Frontal cortex (tissue), 4 donors: ENCODE results near the gene ADIG. TPM values are rescaled to one million over a fixed set of nuclear protein-coding genes. Genes with fewer than 3 reads are reported as not detected.
"Not testable (repeated sequence)": the region's sequence is repeated elsewhere in the genome, so short reads cannot be mapped to it uniquely, and the experiment has no call there.

Experiments
- DNase-seq, 2 donors: peaks; one replicate each; pipeline ENCODE4 v3.0.0; 2012; ENCODE audit warnings: low spot score in 2 of 2
- FAIRE-seq: peaks from 2 replicates; lab custom pipeline; 2012; peaks lifted over from hg19 to GRCh38; lab: Jason Lieb, UNC
- total RNA-seq: library from RNA; depleted of rRNA; stranded (reverse); fragments of >200 nt; gene quantifications from one replicate; pipeline ENCODE4 v1.2.3, GENCODE V29; 2014
- donor health status: control.
- donor health status: control.
- donor health status: control.

ADIG gene
- total RNA-seq, 1 donor from 2014 or later: not detected

DNA sequence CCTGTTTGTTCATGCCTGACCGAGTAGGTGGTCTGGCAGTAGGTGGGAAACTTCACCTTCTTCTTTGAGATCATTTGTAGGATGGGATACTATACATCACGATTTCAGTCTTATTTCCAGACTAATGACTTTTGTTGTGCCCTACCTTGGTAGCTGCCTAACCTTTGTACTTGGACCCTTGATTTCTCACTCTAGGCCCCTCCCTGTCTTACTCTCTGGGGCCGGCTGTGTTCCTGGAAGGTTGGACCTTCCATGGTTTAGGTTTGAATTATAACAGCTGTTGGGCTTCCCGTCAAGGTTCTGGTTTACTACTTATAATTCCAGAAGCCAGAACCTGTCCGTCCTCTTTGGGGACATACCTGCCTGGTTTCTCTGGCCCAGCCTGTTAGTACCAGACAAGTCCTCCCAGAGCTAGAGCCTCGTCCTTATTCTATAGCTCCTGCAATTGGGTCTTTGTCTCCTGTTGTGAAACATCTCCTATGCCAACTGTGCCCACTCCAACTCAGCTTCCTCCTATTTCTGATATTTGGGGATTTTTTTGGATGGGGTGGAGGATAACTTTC lies 14.9 kb upstream of the ADIG start:
- DNase-seq: no peak
- FAIRE-seq: no peak

DNA sequence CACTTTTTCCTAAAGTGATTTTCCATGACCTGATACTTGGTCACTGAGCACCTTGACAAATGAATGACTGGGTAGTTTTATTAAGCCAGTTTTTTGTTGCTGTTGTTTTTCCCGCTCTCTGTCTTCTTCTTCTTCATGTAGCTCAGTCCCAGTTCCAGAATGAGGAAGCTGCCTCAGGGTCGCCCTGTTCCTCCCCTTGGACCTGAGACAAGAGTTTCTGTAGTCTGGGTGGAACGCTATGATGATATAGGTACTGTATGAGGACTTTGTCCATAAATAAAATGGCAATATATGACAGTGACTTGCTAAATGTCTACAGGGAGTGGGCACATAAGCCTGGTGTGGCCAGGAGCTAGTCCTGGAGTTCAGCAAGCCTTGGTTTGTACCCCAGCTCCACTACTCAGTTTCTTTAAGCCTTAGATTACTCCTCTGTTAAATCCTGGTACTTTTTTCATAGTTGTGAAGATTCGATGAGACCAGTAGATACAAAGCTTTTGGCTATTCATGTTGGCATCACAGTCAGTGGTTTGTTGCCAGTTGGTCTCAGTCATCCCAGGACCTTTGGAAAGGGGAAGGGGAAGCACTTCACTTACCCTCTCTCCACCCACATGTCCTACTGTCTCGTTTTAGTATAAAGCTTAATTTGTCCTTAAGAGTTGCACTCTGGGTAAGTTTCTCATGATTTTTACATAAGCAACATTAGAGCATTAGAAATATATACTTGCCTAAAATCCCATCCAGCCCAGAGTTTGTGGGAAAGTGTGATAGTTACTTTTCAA lies 11.1 kb upstream of the ADIG start:
- DNase-seq (no peak), FAIRE-seq (no peak)

GRCh38 chr20:38573413-38573812 lies 7.6 kb upstream of the ADIG start:
- no peak for FAIRE-seq

DNA sequence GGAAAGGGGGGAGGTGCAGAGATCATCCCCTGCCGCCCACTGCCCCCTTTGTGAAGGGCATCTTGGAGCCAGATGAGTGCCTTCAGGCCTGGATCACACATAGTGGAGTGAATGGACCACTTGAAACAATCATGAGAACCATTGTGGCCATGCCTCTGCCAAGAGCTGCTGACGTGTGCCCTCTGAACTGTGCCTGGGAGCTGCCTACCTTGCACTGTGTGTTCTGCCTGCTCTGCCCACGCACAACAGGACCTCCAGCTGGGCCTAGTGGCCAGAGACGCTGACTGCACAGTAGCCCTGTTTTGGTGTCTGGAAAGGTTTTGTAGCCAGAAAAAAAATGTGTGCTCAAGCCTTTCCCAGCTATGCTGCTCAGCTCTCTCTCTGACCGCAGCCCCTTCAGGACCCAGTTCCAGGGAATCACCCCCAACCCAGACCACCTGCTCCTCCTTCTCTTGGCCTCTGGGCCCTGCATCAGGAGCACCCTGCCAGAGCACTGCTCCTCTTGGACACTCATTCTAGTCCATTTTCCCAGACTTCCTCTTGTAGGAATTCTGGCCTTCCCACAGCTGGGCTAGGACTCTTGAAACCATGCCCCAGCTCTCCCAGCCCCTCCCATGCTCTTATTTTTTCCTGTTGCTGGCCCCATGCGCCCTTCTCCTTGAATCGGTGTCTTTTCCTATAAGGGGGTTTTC lies 1.6 kb upstream of the ADIG start:
- DNase-seq (no peak), FAIRE-seq (no peak)

More at GRCh38 chr20:38573413-38573812, 7.6 kb upstream of the ADIG start:
- no peak for DNase-seq

DNA sequence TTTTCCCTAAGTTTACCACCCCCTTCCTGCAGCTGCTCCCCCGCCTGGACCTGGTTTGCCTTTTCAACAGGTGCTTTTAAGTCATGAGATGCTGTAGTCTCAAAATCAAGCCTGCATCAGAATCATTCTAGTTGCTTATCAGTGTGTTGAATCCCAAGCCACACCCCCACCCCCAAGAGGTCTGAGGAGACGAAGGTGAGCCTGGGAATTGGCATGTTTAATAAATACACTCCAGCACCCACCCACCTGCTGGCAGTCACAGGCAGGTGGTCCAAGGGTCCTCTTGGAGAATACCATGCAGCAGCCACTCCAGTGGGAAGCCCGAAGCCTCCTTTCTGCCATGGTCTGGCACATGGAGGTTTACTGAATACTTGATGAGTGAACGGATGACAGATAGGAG lies 1.1 kb upstream of the ADIG start:
- FAIRE-seq (no peak), DNase-seq (no peak)

GRCh38 chr20:38581830-38582358 lies 897 bp downstream of the ADIG start:
- DNase-seq: no peak
- no peak for FAIRE-seq

GRCh38 chr20:38583306-38583705 lies 2.3 kb downstream of the ADIG start:
- FAIRE-seq (no peak), DNase-seq (no peak)

DNA sequence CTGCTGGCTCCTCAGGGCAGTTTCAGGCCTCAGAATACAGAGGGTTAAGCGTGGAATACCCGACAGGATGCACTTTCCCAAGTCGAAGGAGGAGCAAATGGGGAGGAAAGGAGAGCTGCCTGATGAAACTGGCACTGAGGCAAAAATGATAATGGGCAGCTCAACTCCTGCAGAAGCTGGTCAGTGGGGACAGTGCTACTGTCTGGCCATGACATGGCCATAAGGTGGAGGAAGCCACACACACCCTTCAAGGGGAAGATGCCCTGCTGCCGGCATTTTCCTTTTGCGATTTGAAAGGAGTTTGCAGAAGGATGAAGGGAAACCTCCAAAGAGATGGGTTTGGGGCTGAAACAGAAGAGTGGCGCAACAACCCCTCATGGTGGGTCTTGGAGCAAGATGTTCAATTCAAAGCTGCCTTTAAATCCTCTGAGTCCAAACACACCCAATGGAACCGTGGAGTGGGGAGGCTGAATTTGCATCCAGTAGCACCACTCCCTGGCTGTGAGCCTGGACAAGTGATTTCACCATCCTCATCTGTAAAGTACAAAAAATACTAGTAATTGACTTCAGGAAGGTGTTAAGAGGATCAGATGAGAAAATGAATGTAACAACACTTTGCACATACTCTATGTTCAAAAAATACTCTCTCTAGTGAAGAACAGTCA lies 3.2 kb downstream of the ADIG start:
- DNase-seq: no peak
- FAIRE-seq: no peak

GRCh38 chr20:38585404-38586180 lies 4.6 kb downstream of the ADIG start:
- no peak for FAIRE-seq

GRCh38 chr20:38586181-38586525 lies 5.2 kb downstream of the ADIG start:
- DNase-seq (no peak), FAIRE-seq (no peak)

More at GRCh38 chr20:38585404-38586180, 4.6 kb downstream of the ADIG start:
- no peak for DNase-seq

DNA sequence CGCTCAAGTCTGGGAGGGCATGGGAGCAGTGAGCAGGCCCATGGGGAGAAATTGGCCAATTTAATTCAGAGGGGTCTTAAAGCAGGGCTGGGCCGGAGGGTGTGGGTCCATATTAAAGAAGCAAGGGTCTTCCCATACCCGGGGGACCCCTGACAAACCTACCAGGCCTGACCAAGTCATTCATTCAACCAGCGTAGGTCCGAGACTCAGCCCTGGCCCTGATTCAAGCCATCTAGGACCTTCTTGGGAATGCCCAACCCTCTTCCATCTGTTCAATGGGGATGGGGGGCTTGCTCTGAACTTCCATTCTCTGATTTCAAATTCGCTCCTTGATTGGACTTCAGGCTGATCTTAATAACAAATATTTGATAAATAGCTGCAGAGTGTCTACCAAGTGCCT lies 7.3 kb downstream of the ADIG start:
- no peak for DNase-seq
- FAIRE-seq: no peak

GRCh38 chr20:38589351-38589750 lies 8.4 kb downstream of the ADIG start:
- FAIRE-seq (no peak), DNase-seq (no peak)

- FAIRE-seq (no peak), DNase-seq (no peak)
Observed at GRCh38 chr20:38589967-38590675, 9.1 kb downstream of the ADIG start.

DNA sequence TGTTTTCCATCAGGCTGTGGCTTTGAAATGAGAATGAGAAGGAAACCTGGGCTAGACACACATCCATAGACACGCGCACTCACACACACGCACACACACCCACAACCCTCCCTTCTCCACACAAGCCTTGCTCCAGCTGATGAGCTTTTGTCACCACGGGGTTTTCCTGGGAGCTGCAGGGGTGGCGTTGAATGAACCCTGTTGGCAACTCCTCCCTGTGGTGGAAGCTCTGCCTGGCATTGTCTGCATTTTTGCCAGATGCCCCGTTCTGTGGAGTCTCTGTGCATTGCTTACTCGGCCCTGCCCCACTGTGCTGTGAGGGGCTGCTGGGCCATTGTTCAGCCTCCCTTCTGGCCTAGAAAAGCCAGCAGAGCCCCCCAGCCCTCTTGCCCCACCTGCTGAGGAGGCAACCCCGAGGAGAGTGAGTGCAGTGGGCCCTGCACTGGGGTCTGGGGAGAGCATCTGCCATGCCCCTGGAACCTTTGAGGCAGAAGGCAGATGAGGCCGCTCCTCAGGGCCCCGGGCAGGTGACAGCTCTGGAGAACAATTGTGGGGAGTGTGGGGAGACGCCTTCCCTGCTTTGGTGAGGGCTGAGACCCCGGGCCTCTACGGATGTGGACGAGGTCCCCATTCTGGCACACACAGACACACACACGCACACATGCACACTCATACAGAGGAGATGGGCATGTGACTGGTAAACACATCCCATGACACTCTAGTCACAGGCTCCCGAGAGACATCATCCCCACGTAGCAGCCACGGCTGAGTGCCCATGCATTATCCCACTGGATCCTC lies 9.9 kb downstream of the ADIG start:
- DNase-seq (no peak), FAIRE-seq (no peak)

DNA sequence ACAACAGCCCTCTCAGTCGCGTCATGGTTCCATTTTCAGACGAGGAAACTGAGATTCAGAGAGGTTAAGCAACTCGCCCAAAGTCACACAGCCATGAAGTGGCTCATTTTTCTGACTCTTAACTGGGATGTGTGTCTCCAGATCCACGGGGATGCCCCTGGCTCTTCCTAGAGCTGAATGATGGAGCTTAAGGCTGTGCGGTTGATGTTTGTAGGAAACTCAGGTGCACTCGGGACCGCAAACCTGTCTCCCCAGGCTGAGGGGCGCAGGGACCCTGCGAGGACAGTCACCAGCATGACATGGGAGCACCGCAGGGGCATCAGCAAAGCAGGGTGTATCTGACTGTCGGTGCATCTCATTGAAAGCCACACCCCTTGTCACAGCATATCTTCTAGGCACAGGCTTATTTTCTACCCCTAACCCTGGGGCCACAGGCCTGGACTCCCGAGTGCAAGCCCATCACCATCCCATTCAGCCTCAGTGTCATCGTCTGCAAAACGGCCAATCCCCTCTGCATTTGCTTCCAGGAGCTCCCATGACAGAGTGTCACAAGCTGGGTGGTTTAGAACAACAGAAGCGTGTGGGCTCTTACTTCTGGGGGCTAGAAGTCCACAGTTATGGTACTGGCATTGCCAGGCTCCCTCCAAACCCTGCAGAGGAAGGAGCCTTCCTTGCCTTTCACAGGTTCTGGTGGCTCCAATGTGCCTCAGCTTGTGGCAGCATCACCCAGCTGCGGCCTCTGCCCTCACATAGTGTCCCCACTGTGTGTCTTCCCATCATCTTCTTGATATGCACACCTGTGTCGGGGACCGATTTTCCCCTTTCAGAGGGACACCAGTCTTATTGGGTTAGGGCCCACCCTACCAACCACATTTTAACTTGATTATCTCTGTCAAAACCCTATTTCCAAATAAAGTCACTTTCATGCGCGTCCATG lies 10.7 kb downstream of the ADIG start:
- DNase-seq (no peak), FAIRE-seq (no peak)

DNA sequence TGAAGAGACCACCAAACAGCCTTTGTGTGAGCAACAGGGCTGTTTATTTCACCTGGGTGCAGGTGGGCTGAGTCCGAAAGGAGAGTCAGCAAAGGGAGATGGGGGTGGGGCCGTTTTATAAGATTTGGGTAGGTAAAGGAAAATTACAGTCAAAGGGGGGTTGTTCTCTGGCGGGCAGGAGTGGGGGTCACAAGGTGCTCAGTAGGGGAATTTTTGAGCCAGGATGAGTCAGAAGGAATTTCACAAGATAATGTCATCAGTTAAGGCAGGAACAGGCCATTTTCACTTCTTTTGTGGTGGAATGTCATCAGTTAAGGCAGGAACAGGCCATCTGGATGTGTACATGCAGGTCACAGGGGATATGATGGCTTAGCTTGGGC lies 11.4 kb downstream of the ADIG start:
- not testable (repeated sequence) for FAIRE-seq, DNase-seq

GRCh38 chr20:38594281-38594680 lies 13.3 kb downstream of the ADIG start:
- FAIRE-seq, DNase-seq: not testable (repeated sequence)
